Mammary epithelial cell (primary cell): ENCODE results near the gene AACS.

Experiments used
- CTCF ChIP-seq, 2 donors: IDR thresholded peaks in 1 of 2; conservative IDR thresholded peaks in 1 of 2; 2 replicates each; pipeline ENCODE4 v1.5.1; 2011 to 2012; ENCODE audit warnings: inconsistent platforms in 2 of 2, low read length in 2 of 2, mild to moderate bottlenecking in 2 of 2, control low read depth in 1 of 2, low read depth in 1 of 2; ENCODE audit not compliant: insufficient read depth in 1 of 2; ENCODE audit errors: extremely low read depth in 1 of 2
- EZH2 ChIP-seq: IDR thresholded peaks from 2 replicates; pipeline ENCODE4 v1.6.1; 2012; ENCODE audit warnings: low read length, inconsistent platforms, borderline replicate concordance

GRCh38 chr12:125120566-125120965, 55.3 kb downstream of the AACS start:
- TF ChIP-seq CTCF (conservative IDR thresholded peaks at IDR 0.05 in 1 of 2, IDR thresholded peaks at IDR 0.05 in 1 of 2; ENCODE audit: extremely low read depth in 1 of 2, insufficient read depth in 1 of 2, low read depth in 1 of 2, low read length in 2 of 2) (no peak), EZH2 (no peak)
